Breast epithelium (tissue), 3 donors: Measurements from ENCODE around the gene TENM4.

Experiments used
- CTCF ChIP-seq, 3 donors: fragments of 450-650 bp; IDR thresholded peaks; one replicate each; pipeline ENCODE4 v1.5.1; 2016 to 2017; ENCODE audit warnings: antibody characterized with exemption in 3 of 3, mild to moderate bottlenecking in 3 of 3, moderate library complexity in 3 of 3
- POLR2A ChIP-seq: fragments of 450-650 bp; IDR thresholded peaks from one replicate; pipeline ENCODE4 v1.6.1; 2016; ENCODE audit warnings: antibody characterized with exemption, mild to moderate bottlenecking, moderate library complexity
- POLR2AphosphoS5 ChIP-seq, 3 donors: sonication (generic); formaldehyde crosslinking; IDR thresholded peaks; one replicate each; pipeline ENCODE4 v1.6.1; 2017; ENCODE audit warnings: antibody characterized with exemption in 3 of 3

- TF ChIP-seq POLR2A (no peak), CTCF (IDR thresholded peaks at IDR 0.05) (no peak), POLR2AphosphoS5 (IDR thresholded peaks at IDR 0.05) (peak in 2 of 3 donors; percentile 41 to 48)
These were observed 600.2 kb downstream of the TENM4 start for GRCh38 chr11:78840623-78841022.
